GM12878 (cell line): ENCODE results near the gene CD86. TPM values are rescaled to one million over a fixed set of nuclear protein-coding genes. Genes with fewer than 3 reads are reported as not detected.

Experiments used
- ATAC-seq: fragments of 200-7000 bp; cut with Tn5 transposase; 3 replicates; pipeline ENCODE4 v1.9.1; 2020; ENCODE audit warnings: mild to moderate bottlenecking, moderate library complexity
- BruUV-seq: library from RNA; stranded (reverse); fragments of 400-500 nt; replicated peaks from 2 replicates; lab custom pipeline; 2021; lab: Mats Ljungman, UMichigan
- CTCF ChIA-PET: fragments of 300-600 bp; sonication (Branson Sonifier 250); formaldehyde crosslinking; extraction: SDS; loops from one replicate; lab custom pipeline; 2021; ENCODE audit warnings: inconsistent platforms; lab: Yijun Ruan, JAX
- POLR2A ChIA-PET: fragments of 350-600 bp; formaldehyde crosslinking; extraction: SDS; loops from one replicate; lab custom pipeline; 2021; ENCODE audit warnings: inconsistent platforms; lab: Charles Lee
- RAD21 ChIA-PET: fragments of 300-600 bp; sonication (Branson Sonifier 250); formaldehyde crosslinking; loops from one replicate; lab custom pipeline; 2023; ENCODE audit warnings: antibody characterized with exemption; ENCODE audit not compliant: unreplicated experiment; lab: Charles Lee
- SMC1A ChIA-PET: fragments of 300-600 bp; sonication (Branson Sonifier 250); formaldehyde crosslinking; loops from one replicate; lab custom pipeline; 2023; ENCODE audit not compliant: unreplicated experiment, uncharacterized antibody; lab: Charles Lee
- DNase-seq: peaks from one replicate; pipeline ENCODE4 v3.0.0-alpha.2; 2011; ENCODE audit warnings: low read depth, low spot score
- FAIRE-seq: peaks from 3 replicates; lab custom pipeline; 2011; peaks lifted over from hg19 to GRCh38; lab: Jason Lieb, UNC
- H2AFZ ChIP-seq: 2 replicates; pipeline ENCODE4 v1.6.0; 2011; ENCODE audit warnings: low read depth, low read length, control low read depth; ENCODE audit not compliant: control insufficient read depth
- H3K27ac ChIP-seq: 2 replicates; pipeline ENCODE4 v1.5.1; 2011; ENCODE audit warnings: control low read depth; ENCODE audit not compliant: control insufficient read depth, insufficient read depth
- H3K27me3 ChIP-seq, 2 experiments: replicated peaks in 1 of 2; 2 replicates each; pipeline versions ENCODE4 v1.6.0 to v1.6.1; 2011; ENCODE audit warnings: low read length in 1 of 2; ENCODE audit not compliant: control insufficient read depth in 2 of 2, insufficient read depth in 2 of 2
- H3K36me3 ChIP-seq, 2 experiments: 2 replicates each; pipeline ENCODE4 v1.5.1; 2011; ENCODE audit warnings: low read length in 1 of 2; ENCODE audit not compliant: control insufficient read depth in 2 of 2, insufficient read depth in 2 of 2
- H3K4me1 ChIP-seq: 2 replicates; pipeline ENCODE4 v1.6.1; 2011; ENCODE audit warnings: mild to moderate bottlenecking, low read length, moderate library complexity, mixed read lengths; ENCODE audit not compliant: control insufficient read depth, insufficient read depth
- H3K4me2 ChIP-seq: 2 replicates; pipeline ENCODE4 v1.6.0; 2011; ENCODE audit warnings: control low read depth; ENCODE audit not compliant: control insufficient read depth, insufficient read depth
- H3K4me3 ChIP-seq: fragments of 200-600 bp; sonication (generic); 2 replicates; pipeline ENCODE4 v1.5.1; 2016
- H3K79me2 ChIP-seq: 2 replicates; pipeline ENCODE4 v1.6.0; 2011; ENCODE audit warnings: low read length; ENCODE audit not compliant: control insufficient read depth, insufficient read depth
- H3K9ac ChIP-seq: 2 replicates; pipeline ENCODE4 v1.8.0; 2011; ENCODE audit warnings: low read length, control low read depth, mixed read lengths; ENCODE audit not compliant: control insufficient read depth, insufficient read depth
- H3K9me3 ChIP-seq: replicated peaks from 3 replicates; pipeline ENCODE4 v1.5.1; 2011; ENCODE audit warnings: mild to moderate bottlenecking, low read length; ENCODE audit not compliant: control insufficient read depth, insufficient read depth
- H4K20me1 ChIP-seq: 2 replicates; pipeline ENCODE4 v1.6.0; 2011; ENCODE audit not compliant: control insufficient read depth, insufficient read depth
- EZH2 ChIP-seq: IDR thresholded peaks from 2 replicates; pipeline ENCODE4 v1.6.1; 2012; ENCODE audit warnings: low read depth, mild to moderate bottlenecking, control low read depth, inconsistent platforms, low read length, borderline replicate concordance; ENCODE audit not compliant: control insufficient read depth
- IKZF2 ChIP-seq, 2 experiments: fragments of 450-650 bp; IDR thresholded peaks; 2 replicates each; pipeline ENCODE4 v1.6.1; 2017; ENCODE audit warnings: mild to moderate bottlenecking in 2 of 2, moderate library complexity in 2 of 2
- IRF3 ChIP-seq: fragments of 450-650 bp; IDR thresholded peaks from 2 replicates; pipeline ENCODE4 v1.6.1; 2014; ENCODE audit warnings: mild to moderate bottlenecking
- NKRF ChIP-seq: fragments of 450-650 bp; conservative IDR thresholded peaks from 2 replicates; pipeline ENCODE4 v1.6.1; 2017; ENCODE audit warnings: mild to moderate bottlenecking, moderate library complexity
- RELA ChIP-seq: fragments of 450-650 bp; IDR thresholded peaks from 2 replicates; pipeline ENCODE4 v1.8.0; 2014; ENCODE audit warnings: borderline replicate concordance; ENCODE audit not compliant: partially characterized antibody
- SPI1 ChIP-seq: IDR thresholded peaks from 2 replicates; pipeline ENCODE4 v1.6.1; 2011; ENCODE audit warnings: low read depth, mild to moderate bottlenecking, low read length, moderate library complexity, borderline replicate concordance; ENCODE audit not compliant: insufficient read depth
- TARDBP ChIP-seq: IDR thresholded peaks from 2 replicates; pipeline ENCODE4 v1.6.1; 2016; ENCODE audit warnings: borderline replicate concordance
- ZNF384 ChIP-seq: IDR thresholded peaks from 2 replicates; pipeline ENCODE4 v1.6.1; 2012; ENCODE audit warnings: low read depth, mild to moderate bottlenecking, low read length, improper control_type of control experiment, borderline replicate concordance
- ZNF622 ChIP-seq: fragments of 450-650 bp; IDR thresholded peaks from 2 replicates; pipeline ENCODE4 v1.6.1; 2017; ENCODE audit warnings: mild to moderate bottlenecking, inconsistent platforms
- WGBS: methylation state at CpG from one replicate; pipeline ENCODE4 v1.1.6; 2016; ENCODE audit warnings: low lambda C conversion rate; ENCODE audit not compliant: insufficient replicate concordance, insufficient coverage; ENCODE audit errors: missing lambda C conversion rate; 5-methylcytosine and 5-hydroxymethylcytosine counted together
- in situ Hi-C: fragments of 300-500 bp; cut with MboI; formaldehyde crosslinking; loops from 9 replicates; pipeline ENCODE4 v1.14.3; 2018; ENCODE audit warnings: mixed read lengths
- intact Hi-C: fragments of 100-400 bp; cut with micrococcal nuclease; formaldehyde crosslinking; loops from one replicate; pipeline ENCODE4 v1.14.2; 2022; ENCODE audit not compliant: unreplicated experiment
- polyA plus RNA-seq, 11 experiments: library from polyadenylated mRNA; depleted of rRNA in 4 of 11; unstranded in 6 of 11; stranded (reverse) in 5 of 11; fragments of >200 nt; fragmentation: Nextera tagmentation in 4 of 11; fragmentation: Illumina TruSeq in 1 of 11; extraction: Ambion mirVana in 4 of 11; extraction: Trizol in 1 of 11; gene quantifications; 1 replicate in 1 of 11; 2 replicates in 10 of 11; pipeline versions ENCODE4 v1.2.1 to v1.2.3, GENCODE V29; 2011 to 2016; ENCODE audit warnings: inconsistent platforms in 2 of 11, missing spikeins in 2 of 11, low read depth in 1 of 11
- total RNA-seq, 4 experiments: library from RNA; depleted of rRNA in 3 of 4; stranded (reverse); fragments of >200 nt in 3 of 4; fragmentation: Illumina TruSeq in 1 of 4; extraction: Trizol in 1 of 4; gene quantifications; 2 replicates each; pipeline versions ENCODE4 v1.2.1 to v1.2.3, GENCODE V29; 2013 to 2021

CD86 gene
- total and polyA plus RNA-seq, 10 of the 15 experiments (the other 5 are each of a cell fraction or from before 2014, with no cell fraction given), result 40.9 to 100 (median 55.5) TPM

DNA sequence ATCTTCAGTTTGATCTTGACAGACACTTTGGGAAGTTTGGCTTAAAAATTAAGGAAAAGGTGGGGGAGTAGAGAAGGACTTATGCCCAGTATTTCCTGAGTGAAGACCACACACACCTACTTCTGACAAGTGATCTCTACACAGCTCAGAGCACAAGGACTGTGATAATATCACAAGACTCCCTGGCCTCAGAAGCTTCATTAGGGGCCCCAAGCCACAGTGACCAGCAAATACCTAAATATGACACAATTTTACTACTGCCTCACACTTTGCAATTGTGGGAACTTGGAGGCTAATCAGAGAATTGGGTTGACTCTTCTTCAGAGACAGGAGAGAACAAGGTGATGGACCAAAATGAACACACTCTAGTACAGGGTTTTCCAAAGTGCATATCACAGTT lies 35.7 kb upstream of the CD86 start (continued):
- TF ChIP-seq TARDBP (no peak), EZH2 (no peak), IKZF2 (IDR thresholded peaks at IDR 0.05) (peak; percentile 79 to 83; a peak in 3 of 4 replicates), ZNF622 (no peak), SPI1 (no peak), NKRF (no peak; the same call in 1 of the 2 replicates), RELA (no peak), ZNF384 (no peak), IRF3 (no peak)

GRCh38 chr3:122021037-122021436 lies 34.1 kb upstream of the CD86 start:
- Histone ChIP-seq H3K79me2 (peaks cover 26% of the 10 kb centered on the region), H3K4me2 (peak overlapping the region; percentile 86), H3K36me3 (no peaks in the 10 kb centered on the region), H4K20me1 (no peaks in the 10 kb centered on the region), H2AFZ (no peak overlapping the region), H3K27me3 (no peaks in the 10 kb centered on the region), H3K4me3 (peak overlapping the region; percentile 72; the same call in 1 of the 2 replicates), H3K9me3 (peaks cover 7% of the 10 kb centered on the region), H3K27ac (peak overlapping the region; percentile 65), H3K9ac (peak overlapping the region; percentile 8; the same call in 1 of the 2 replicates), H3K4me1 (peaks cover 46% of the 10 kb centered on the region)
- ATAC-seq (no peak), DNase-seq (no peak), FAIRE-seq (no peak)
- ChIA-PET CTCF (interaction anchor here (0.8 to 4.3 kb wide), 16 partner anchors 9 to 84 kb away, joined by 3 to 37 read pairs (median 10); partner anchors contain the start of gene CD86), RAD21 (interaction anchor here (0.6 to 9.8 kb wide), 25 partner anchors 8 to 476 kb away, joined by 3 to 180 read pairs (median 12); partner anchors contain the start of gene CD86), POLR2A (interaction anchor here (1.5 to 8.9 kb wide), 13 partner anchors 9 to 80 kb away, joined by 5 to 120 read pairs (median 16); partner anchors contain the start of gene CD86), SMC1A (interaction anchor here (1.0 to 9.3 kb wide), 23 partner anchors 9 to 474 kb away, joined by 3 to 454 read pairs (median 14); partner anchors contain the start of gene CD86)
- intact Hi-C loops, result no loop called here
- in situ Hi-C loops, result no loop called here
- no peak for TF ChIP-seq ZNF384
- TF ChIP-seq IKZF2 (IDR thresholded peaks at IDR 0.05), result no peak
- 65% methylated on average over 1 of the region's 1 CpG for WGBS
- BruUV-seq, result no TSS peak
